T-helper 2 cell treated with Interferon-gamma antibody and Interleukin-4, amounts not matched to agents 5 μg/mL and 100 μg/mL, for 36 hours (primary cell): ENCODE results near the gene TACO1.

Source experiments
- DNase-seq: peaks from one replicate; pipeline ENCODE4 v3.0.0; 2021; ENCODE audit warnings: low spot score
- H3K27ac Mint-ChIP-seq: one replicate; pipeline ENCODE4 v1.8.0; 2021; ENCODE audit warnings: mild to moderate bottlenecking, mixed read lengths
- H3K27me3 Mint-ChIP-seq: one replicate; pipeline ENCODE4 v1.8.0; 2021; ENCODE audit warnings: low read depth, mixed read lengths
- H3K36me3 Mint-ChIP-seq: one replicate; pipeline ENCODE4 v1.8.0; 2021; ENCODE audit warnings: low read depth, mixed read lengths
- H3K4me1 Mint-ChIP-seq: one replicate; pipeline ENCODE4 v1.8.0; 2021; ENCODE audit warnings: low read depth, mixed read lengths
- H3K4me3 Mint-ChIP-seq: one replicate; pipeline ENCODE4 v1.8.0; 2022; ENCODE audit warnings: mild to moderate bottlenecking, moderate library complexity, mixed read lengths
- H3K9me3 Mint-ChIP-seq: one replicate; pipeline ENCODE4 v1.8.0; 2021; ENCODE audit warnings: mixed read lengths

Gene TACO1

DNA sequence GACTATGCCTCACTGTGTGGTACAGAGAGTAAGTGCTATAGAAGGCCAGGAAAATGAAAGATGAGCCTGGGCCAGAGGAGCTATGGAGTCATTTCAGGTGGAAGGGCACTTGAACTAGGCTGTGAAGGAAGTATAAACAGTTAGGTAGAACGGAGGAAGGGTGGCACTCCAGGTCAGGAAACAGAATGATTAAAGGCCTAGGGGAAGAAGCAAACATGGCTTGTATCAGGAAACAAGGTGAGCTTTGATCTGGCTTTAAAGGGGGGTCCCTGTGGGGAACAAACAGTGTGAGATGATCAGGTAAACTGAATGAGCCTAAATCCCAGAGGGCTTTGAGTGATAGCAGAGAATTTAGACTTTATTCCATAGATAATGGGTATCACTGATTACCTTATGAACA, 38.4 kb downstream of the TACO1 start:
- Mint-ChIP-seq H3K9me3 (no peaks in the 10 kb centered on the region), H3K4me1 (peaks cover 7% of the 10 kb centered on the region), H3K36me3 (peaks cover 11% of the 10 kb centered on the region), H3K27ac (no peak overlapping the region), H3K4me3 (no peak overlapping the region), H3K27me3 (no peaks in the 10 kb centered on the region)
- DNase-seq: no peak

- no peak for DNase-seq
- Mint-ChIP-seq H3K4me3 (no peak overlapping the region), H3K27me3 (no peaks in the 10 kb centered on the region), H3K36me3 (peaks cover 8% of the 10 kb centered on the region), H3K27ac (no peak overlapping the region), H3K4me1 (peaks cover 4% of the 10 kb centered on the region), H3K9me3 (no peaks in the 10 kb centered on the region)
These were observed 39.3 kb downstream of the TACO1 start for GRCh38 chr17:63640038-63640437.

- no peak overlapping the region for H3K27ac Mint-ChIP-seq
- peaks cover 8% of the 10 kb centered on the region for H3K4me1 Mint-ChIP-seq
- H3K27me3 Mint-ChIP-seq: no peaks in the 10 kb centered on the region
- H3K4me3 Mint-ChIP-seq: no peak overlapping the region
- no peaks in the 10 kb centered on the region for H3K9me3 Mint-ChIP-seq
- H3K36me3 Mint-ChIP-seq: peaks cover 10% of the 10 kb centered on the region
- DNase-seq: no peak
These were observed 41.2 kb downstream of the TACO1 start for GRCh38 chr17:63641692-63642448.

DNA sequence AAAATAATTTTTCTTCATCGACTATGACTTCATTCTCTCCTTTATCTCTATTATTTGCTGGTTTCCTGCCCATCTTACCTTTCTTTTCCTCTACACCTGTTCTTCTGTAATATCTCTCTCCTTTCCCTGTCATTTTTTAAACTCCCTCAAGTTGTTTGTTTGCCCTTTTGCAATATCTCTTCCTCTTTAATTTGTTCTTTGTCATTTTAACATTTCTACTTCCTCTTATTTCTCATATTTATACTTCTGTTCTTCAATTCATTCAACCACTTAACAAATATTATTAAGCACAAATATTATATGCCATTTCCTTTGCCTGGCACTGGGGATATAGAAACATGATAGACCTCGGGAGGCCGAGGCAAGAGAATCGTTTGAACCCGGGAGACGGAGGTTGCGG, 44.2 kb downstream of the TACO1 start:
- Mint-ChIP-seq H3K36me3 (peaks cover 14% of the 10 kb centered on the region), H3K4me1 (peaks cover 7% of the 10 kb centered on the region), H3K4me3 (no peak overlapping the region), H3K27me3 (no peaks in the 10 kb centered on the region), H3K9me3 (no peaks in the 10 kb centered on the region), H3K27ac (no peak overlapping the region)
- no peak for DNase-seq

- Mint-ChIP-seq H3K4me3 (no peak overlapping the region), H3K27ac (no peak overlapping the region), H3K4me1 (peaks cover 10% of the 10 kb centered on the region), H3K9me3 (no peaks in the 10 kb centered on the region), H3K36me3 (peaks cover 16% of the 10 kb centered on the region), H3K27me3 (no peaks in the 10 kb centered on the region)
- no peak for DNase-seq
These were observed 45.2 kb downstream of the TACO1 start for GRCh38 chr17:63645775-63646487.

DNA sequence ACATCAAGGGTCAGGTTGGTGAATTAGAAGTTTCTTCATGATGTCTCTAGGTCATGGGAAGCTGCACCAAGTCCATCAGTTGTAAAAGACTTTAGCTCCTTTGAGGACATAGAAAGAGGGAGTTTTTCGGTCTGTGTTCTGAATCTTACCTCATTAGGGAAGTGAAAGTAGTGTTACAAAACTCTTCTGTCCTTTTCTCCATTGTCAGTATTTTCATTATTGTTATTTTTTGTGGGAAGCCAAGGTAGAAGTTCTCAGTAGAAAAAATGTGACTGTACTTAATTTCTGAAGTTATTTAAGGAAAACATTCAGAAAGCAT, 45.8 kb downstream of the TACO1 start:
- Mint-ChIP-seq H3K9me3 (no peaks in the 10 kb centered on the region), H3K27me3 (no peaks in the 10 kb centered on the region), H3K4me1 (peaks cover 10% of the 10 kb centered on the region), H3K36me3 (peaks cover 16% of the 10 kb centered on the region), H3K27ac (no peak overlapping the region), H3K4me3 (no peak overlapping the region)
- no peak for DNase-seq

DNA sequence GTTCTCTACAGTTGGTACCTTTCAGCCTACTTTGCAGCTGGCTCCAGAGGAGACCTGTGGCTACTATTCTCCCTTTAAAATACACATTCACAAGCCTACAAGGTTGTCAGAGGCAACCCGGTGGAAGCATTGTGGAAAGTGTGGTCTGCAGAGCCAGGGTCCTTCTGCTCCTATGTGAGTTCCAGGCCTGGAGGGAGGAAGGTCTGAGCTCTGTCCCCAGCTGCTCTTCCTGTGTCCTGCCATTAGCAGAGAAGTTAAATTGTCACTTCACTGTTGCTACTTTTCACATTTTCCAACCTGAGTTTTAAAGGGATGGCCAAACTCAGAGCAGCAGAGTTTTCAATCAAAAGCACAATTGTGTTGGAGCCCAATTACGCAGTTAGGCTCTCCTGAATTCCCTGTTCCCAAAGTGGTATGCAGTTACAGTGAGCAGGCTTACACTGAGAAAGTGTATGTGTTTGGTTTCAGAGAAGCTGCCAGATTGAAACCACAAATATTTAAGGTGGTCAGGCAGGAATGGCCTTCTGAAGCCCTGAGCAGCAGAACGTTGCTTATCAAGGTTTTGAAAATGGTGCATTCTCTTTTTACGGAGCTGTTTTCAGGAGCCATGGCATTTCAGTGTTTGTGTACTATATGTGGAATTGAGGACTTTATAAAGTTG, 46.5 kb downstream of the TACO1 start:
- no peak for DNase-seq
- Mint-ChIP-seq H3K27me3 (no peaks in the 10 kb centered on the region), H3K36me3 (peaks cover 16% of the 10 kb centered on the region), H3K4me3 (no peak overlapping the region), H3K4me1 (peaks cover 10% of the 10 kb centered on the region), H3K9me3 (no peaks in the 10 kb centered on the region), H3K27ac (no peak overlapping the region)

GRCh38 chr17:63647936-63648335, 47.2 kb downstream of the TACO1 start:
- Mint-ChIP-seq H3K4me1 (peaks cover 10% of the 10 kb centered on the region), H3K27me3 (no peaks in the 10 kb centered on the region)

GRCh38 chr17:63649813-63650212, 49.1 kb downstream of the TACO1 start:
- Mint-ChIP-seq H3K4me3 (no peak overlapping the region), H3K27ac (no peak overlapping the region), H3K27me3 (no peaks in the 10 kb centered on the region), H3K36me3 (peaks cover 29% of the 10 kb centered on the region), H3K9me3 (no peaks in the 10 kb centered on the region), H3K4me1 (peaks cover 10% of the 10 kb centered on the region)
- no peak for DNase-seq

More at GRCh38 chr17:63647936-63648335, 47.2 kb downstream of the TACO1 start:
- H3K36me3 Mint-ChIP-seq: peaks cover 22% of the 10 kb centered on the region
- no peak overlapping the region for H3K27ac Mint-ChIP-seq
- DNase-seq: no peak
- no peaks in the 10 kb centered on the region for H3K9me3 Mint-ChIP-seq
- H3K4me3 Mint-ChIP-seq: no peak overlapping the region

DNA sequence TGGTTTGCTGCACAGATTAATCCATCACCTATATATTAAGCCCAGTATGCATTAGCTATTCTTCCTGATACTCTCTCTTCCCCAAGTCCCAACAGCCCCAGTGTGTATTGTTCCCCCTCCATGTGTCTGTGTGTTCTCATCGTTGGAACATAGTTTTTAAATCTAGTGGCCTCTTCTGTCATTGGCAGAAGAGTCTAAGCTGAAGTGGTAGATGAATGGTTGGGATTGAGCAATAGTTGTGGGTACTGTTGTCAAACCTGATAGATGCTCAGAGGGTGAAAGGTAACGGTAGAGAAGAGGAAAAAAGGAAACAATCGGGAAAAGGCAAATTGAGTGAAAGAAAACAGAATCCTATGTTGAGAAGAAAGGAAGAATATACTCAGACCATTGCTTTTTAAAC, 51.4 kb downstream of the TACO1 start:
- no peak overlapping the region for H3K27ac Mint-ChIP-seq
- H3K9me3 Mint-ChIP-seq: no peaks in the 10 kb centered on the region
- DNase-seq: no peak
- H3K27me3 Mint-ChIP-seq: no peaks in the 10 kb centered on the region
- peaks cover 20% of the 10 kb centered on the region for H3K36me3 Mint-ChIP-seq
- H3K4me1 Mint-ChIP-seq: peaks cover 5% of the 10 kb centered on the region
- no peak overlapping the region for H3K4me3 Mint-ChIP-seq

DNA sequence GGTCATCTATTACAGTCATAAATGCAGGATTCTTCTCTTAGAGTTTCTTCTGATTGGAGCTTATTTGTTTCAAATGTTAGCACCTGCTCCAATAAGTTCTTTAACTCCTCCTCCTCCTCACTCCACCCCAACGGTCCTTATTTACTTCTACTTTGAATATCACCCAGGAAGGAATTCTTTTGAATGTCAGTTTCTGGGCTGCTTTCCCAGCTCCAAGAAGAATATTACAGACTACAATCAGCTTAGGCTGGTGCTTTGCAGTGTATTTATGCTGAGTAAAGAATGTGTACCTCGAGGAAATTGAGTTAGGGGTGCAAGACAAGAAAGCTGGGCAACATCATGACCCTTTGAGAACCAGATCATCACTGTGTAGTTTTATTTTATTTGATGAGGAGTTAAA, 52.4 kb downstream of the TACO1 start:
- DNase-seq: no peak
- no peak overlapping the region for H3K27ac Mint-ChIP-seq
- H3K36me3 Mint-ChIP-seq: peaks cover 23% of the 10 kb centered on the region
- H3K27me3 Mint-ChIP-seq: no peaks in the 10 kb centered on the region
- no peak overlapping the region for H3K4me3 Mint-ChIP-seq
- H3K9me3 Mint-ChIP-seq: no peaks in the 10 kb centered on the region
- H3K4me1 Mint-ChIP-seq: peaks cover 5% of the 10 kb centered on the region

DNA sequence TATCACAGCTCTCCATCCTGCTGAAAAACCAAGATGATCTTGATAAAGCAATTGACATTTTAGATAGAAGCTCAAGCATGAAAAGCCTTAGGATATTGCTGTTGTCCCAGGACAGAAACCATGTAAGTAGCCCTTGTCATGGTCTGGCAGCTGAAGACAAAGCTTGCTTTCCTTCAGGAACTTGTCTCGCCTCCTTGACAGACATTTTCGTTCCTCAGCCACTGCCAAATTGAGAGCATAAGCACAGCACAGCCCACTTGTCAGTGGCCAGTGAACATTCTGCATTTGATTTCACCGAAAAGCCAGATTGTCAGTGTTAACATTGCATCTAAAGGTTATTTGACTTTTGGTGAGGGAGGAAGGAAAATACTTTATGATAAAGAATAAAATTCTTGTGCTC, 57.1 kb downstream of the TACO1 start:
- Mint-ChIP-seq H3K9me3 (no peaks in the 10 kb centered on the region), H3K27me3 (no peaks in the 10 kb centered on the region), H3K27ac (no peak overlapping the region), H3K4me1 (no peaks in the 10 kb centered on the region), H3K4me3 (no peak overlapping the region), H3K36me3 (peaks cover 15% of the 10 kb centered on the region)
- no peak for DNase-seq
